Measurements from ENCODE around the gene EFNA2. TPM values are rescaled to one million over a fixed set of nuclear protein-coding genes. Genes with fewer than 3 reads are reported as not detected.

The EFNA2 gene
- total RNA-seq, 2 experiments from 2014 or later = not detected

- H3K4me1 Mint-ChIP-seq = peaks cover 11% of the 10 kb centered on the region
- CTCF ChIA-PET = no interaction called here
- DNase-seq = no peak
- intact Hi-C loops (cut with DNase I, micrococcal nuclease) = loop anchor here (1.0 to 10.0 kb wide), 14 partner anchors 10 to 613 kb away; partner anchors contain the start of genes ARHGAP45 (in 1 of the 2), ARID3A (in 1 of the 2), CIRBP (in 1 of the 2) and DAZAP1 (in 1 of the 2)
- peaks cover 29% of the 10 kb centered on the region for H3K36me3 Mint-ChIP-seq (ENCODE audit: low read depth)
- H3K4me3 Mint-ChIP-seq = peak overlapping the region; percentile 73
- POLR2A ChIA-PET = interaction anchor here (1.2 kb wide), 1 partner anchor 19 kb away, joined by 4 read pairs; the partner anchor contains the start of gene CIRBP
- no peaks in the 10 kb centered on the region for H3K9me3 Mint-ChIP-seq (ENCODE audit: low read depth)
- no peak for ATAC-seq
- no peak overlapping the region for H3K27ac Mint-ChIP-seq
- no peaks in the 10 kb centered on the region for H3K27me3 Mint-ChIP-seq
Observed at GRCh38 chr19:1249990-1250436, 35.7 kb upstream of the EFNA2 start.

- intact Hi-C loops (cut with DNase I, micrococcal nuclease) = no loop called here
- Mint-ChIP-seq H3K9me3 (ENCODE audit: low read depth) (no peaks in the 10 kb centered on the region), H3K36me3 (ENCODE audit: low read depth) (peaks cover 34% of the 10 kb centered on the region), H3K4me3 (peak overlapping the region; percentile 96), H3K27ac (peak overlapping the region; percentile 90), H3K27me3 (no peaks in the 10 kb centered on the region), H3K4me1 (peaks cover 14% of the 10 kb centered on the region)
- peak; percentile 67 for DNase-seq
- no peak for ATAC-seq
- CTCF ChIA-PET = no interaction called here
- POLR2A ChIA-PET = interaction anchor here (1.0 to 1.2 kb wide), 3 partner anchors 16 to 18 kb away, joined by 4 read pairs; partner anchors contain the start of gene CIRBP
Observed at GRCh38 chr19:1250437-1251260, 35.0 kb upstream of the EFNA2 start.

GRCh38 chr19:1251330-1252220 lies 34.1 kb upstream of the EFNA2 start:
- peaks cover 40% of the 10 kb centered on the region for H3K36me3 Mint-ChIP-seq (ENCODE audit: low read depth)

GRCh38 chr19:1252221-1252820 lies 33.4 kb upstream of the EFNA2 start:
- no peaks in the 10 kb centered on the region for H3K9me3 Mint-ChIP-seq (ENCODE audit: low read depth)
- ChIA-PET POLR2A (interaction anchor here (1.2 to 1.8 kb wide), 3 partner anchors 14 to 23 kb away, joined by 4 to 39 read pairs (median 5); partner anchors contain the start of genes CIRBP and FAM174C), CTCF (interaction anchor here (1.2 to 1.6 kb wide), 2 partner anchors 9 to 17 kb away, joined by 5 to 8 read pairs; partner anchors contain the start of gene CIRBP)
- H3K36me3 Mint-ChIP-seq (ENCODE audit: low read depth) = peaks cover 43% of the 10 kb centered on the region
- no peaks in the 10 kb centered on the region for H3K27me3 Mint-ChIP-seq
- DNase-seq = peak; percentile 82
- H3K27ac Mint-ChIP-seq = peak overlapping the region; percentile 71
- intact Hi-C loops (cut with DNase I, micrococcal nuclease) = no loop called here
- peaks cover 15% of the 10 kb centered on the region for H3K4me1 Mint-ChIP-seq
- peak overlapping the region; percentile 96 for H3K4me3 Mint-ChIP-seq
- ATAC-seq = peak; percentile 8

More at GRCh38 chr19:1251330-1252220, 34.1 kb upstream of the EFNA2 start:
- intact Hi-C loops (cut with DNase I, micrococcal nuclease) = no loop called here
- peak overlapping the region; percentile 96 for H3K4me3 Mint-ChIP-seq
- ChIA-PET POLR2A (interaction anchor here (0.7 to 1.0 kb wide), 3 partner anchors 15 to 172 kb away, joined by 3 to 4 read pairs (median 4); no protein-coding TSS in a partner anchor), CTCF (interaction anchor here (0.7 kb wide), 1 partner anchor 48 kb away, joined by 3 read pairs; no protein-coding TSS in a partner anchor)
- no peaks in the 10 kb centered on the region for H3K27me3 Mint-ChIP-seq
- H3K9me3 Mint-ChIP-seq (ENCODE audit: low read depth) = no peaks in the 10 kb centered on the region
- H3K27ac Mint-ChIP-seq = peak overlapping the region; percentile 90
- H3K4me1 Mint-ChIP-seq = peaks cover 14% of the 10 kb centered on the region
- ATAC-seq (peak; percentile 3), DNase-seq (peak; percentile 84)

- intact Hi-C loops (cut with DNase I, micrococcal nuclease) = no loop called here
- no peaks in the 10 kb centered on the region for H3K27me3 Mint-ChIP-seq
- POLR2A ChIA-PET = interaction anchor here (1.2 to 1.8 kb wide), 4 partner anchors 9 to 22 kb away, joined by 4 to 39 read pairs (median 6); partner anchors contain the start of genes CIRBP and FAM174C
- H3K4me1 Mint-ChIP-seq = peaks cover 21% of the 10 kb centered on the region
- ATAC-seq (peak; percentile 45), DNase-seq (peak; percentile 89)
- H3K9me3 Mint-ChIP-seq (ENCODE audit: low read depth) = no peaks in the 10 kb centered on the region
- H3K27ac Mint-ChIP-seq = peak overlapping the region; percentile 88
- CTCF ChIA-PET = interaction anchor here (0.7 to 2.8 kb wide), 7 partner anchors 8 to 176 kb away, joined by 3 to 18 read pairs (median 5); partner anchors contain the start of gene CIRBP
- peaks cover 50% of the 10 kb centered on the region for H3K36me3 Mint-ChIP-seq (ENCODE audit: low read depth)
- H3K4me3 Mint-ChIP-seq = peak overlapping the region; percentile 96
Observed at GRCh38 chr19:1252821-1253513, 32.7 kb upstream of the EFNA2 start.

GRCh38 chr19:1253514-1254080 lies 32.1 kb upstream of the EFNA2 start:
- ChIA-PET CTCF (interaction anchor here (0.7 to 2.8 kb wide), 7 partner anchors 8 to 177 kb away, joined by 3 to 18 read pairs (median 5); partner anchors contain the start of gene CIRBP), POLR2A (interaction anchor here (1.2 to 1.8 kb wide), 4 partner anchors 9 to 22 kb away, joined by 4 to 39 read pairs (median 6); partner anchors contain the start of genes CIRBP and FAM174C)
- DNase-seq (no peak), ATAC-seq (no peak)
- Mint-ChIP-seq H3K27me3 (no peaks in the 10 kb centered on the region), H3K36me3 (ENCODE audit: low read depth) (peaks cover 56% of the 10 kb centered on the region), H3K4me3 (peak overlapping the region; percentile 96), H3K9me3 (ENCODE audit: low read depth) (no peaks in the 10 kb centered on the region), H3K4me1 (peaks cover 27% of the 10 kb centered on the region), H3K27ac (peak overlapping the region; percentile 88)
- intact Hi-C loops (cut with DNase I, micrococcal nuclease) = no loop called here

- DNase-seq (no peak), ATAC-seq (no peak)
- Mint-ChIP-seq H3K9me3 (ENCODE audit: low read depth) (no peaks in the 10 kb centered on the region), H3K27me3 (no peaks in the 10 kb centered on the region), H3K36me3 (ENCODE audit: low read depth) (peaks cover 61% of the 10 kb centered on the region), H3K4me3 (no peak overlapping the region), H3K4me1 (peaks cover 32% of the 10 kb centered on the region), H3K27ac (peak overlapping the region; percentile 42)
- CTCF ChIA-PET = interaction anchor here (0.6 to 2.8 kb wide), 4 partner anchors 8 to 37 kb away, joined by 3 to 18 read pairs (median 4); no protein-coding TSS in a partner anchor
- POLR2A ChIA-PET = interaction anchor here (1.4 to 1.8 kb wide), 2 partner anchors 10 to 15 kb away, joined by 6 to 39 read pairs; partner anchors contain the start of gene CIRBP
- intact Hi-C loops (cut with DNase I, micrococcal nuclease) = no loop called here
Observed at GRCh38 chr19:1254081-1254527, 31.6 kb upstream of the EFNA2 start.

- Mint-ChIP-seq H3K27me3 (no peaks in the 10 kb centered on the region), H3K36me3 (ENCODE audit: low read depth) (peaks cover 61% of the 10 kb centered on the region), H3K9me3 (ENCODE audit: low read depth) (no peaks in the 10 kb centered on the region), H3K4me1 (peaks cover 36% of the 10 kb centered on the region), H3K4me3 (peak overlapping the region; percentile 15), H3K27ac (peak overlapping the region; percentile 42)
- intact Hi-C loops (cut with DNase I, micrococcal nuclease) = no loop called here
- ChIA-PET CTCF (interaction anchor here (0.6 to 2.8 kb wide), 3 partner anchors 12 to 135 kb away, joined by 3 to 18 read pairs (median 3); no protein-coding TSS in a partner anchor), POLR2A (interaction anchor here (2.7 kb wide), 1 partner anchor 14 kb away, joined by 7 read pairs; the partner anchor contains the start of gene CIRBP)
- DNase-seq (no peak), ATAC-seq (no peak)
Observed at GRCh38 chr19:1254530-1255185, 31.0 kb upstream of the EFNA2 start.
